ENCODE data around the gene MORN1.

GRCh38 chr1:2389644-2390043 is 1.7 kb downstream of the MORN1 start:
- TF ChIP-seq CTCF (conservative IDR thresholded peaks at IDR 0.05; ENCODE audit: low read depth, low read length) (no peak), POLR2A (IDR thresholded peaks at IDR 0.05; ENCODE audit: low read depth, low read length) (no peak), FOS (IDR thresholded peaks at IDR 0.05; ENCODE audit: low read depth, low read length) (no peak)

Data from IMR-90 (cell line).